Suprapubic skin (tissue), 4 donors: ENCODE data around the gene CRY2. TPM values are rescaled to one million over a fixed set of nuclear protein-coding genes. Genes with fewer than 3 reads are reported as not detected.

Experiments
- DNase-seq, 2 donors: peaks; one replicate each; pipeline ENCODE4 v3.0.0-alpha.2; 2019; ENCODE audit warnings: low spot score in 2 of 2
- H3K27ac ChIP-seq: fragments of 200-600 bp; sonication (generic); one replicate; pipeline ENCODE4 v1.5.1; 2019
- H3K27me3 ChIP-seq: fragments of 200-600 bp; sonication (generic); one replicate; pipeline ENCODE4 v1.5.1; 2019
- H3K36me3 ChIP-seq: fragments of 200-600 bp; sonication (generic); one replicate; pipeline ENCODE4 v1.5.1; 2019
- H3K4me1 ChIP-seq: fragments of 200-600 bp; sonication (generic); one replicate; pipeline ENCODE4 v1.5.1; 2019
- H3K4me3 ChIP-seq: fragments of 200-600 bp; sonication (generic); one replicate; pipeline ENCODE4 v1.5.1; 2019; ENCODE audit warnings: mild to moderate bottlenecking
- H3K9me3 ChIP-seq: fragments of 200-600 bp; sonication (generic); one replicate; pipeline ENCODE4 v1.5.1; 2019
- EP300 ChIP-seq: sonication (generic); formaldehyde crosslinking; IDR thresholded peaks from one replicate; pipeline ENCODE4 v1.6.1; 2017; ENCODE audit warnings: antibody characterized with exemption
- POLR2A ChIP-seq, 2 donors: fragments of 450-650 bp; IDR thresholded peaks; one replicate each; pipeline ENCODE4 v1.6.1; 2017; ENCODE audit warnings: antibody characterized with exemption in 2 of 2, mild to moderate bottlenecking in 2 of 2, moderate library complexity in 2 of 2
- POLR2AphosphoS5 ChIP-seq, 3 donors: sonication (generic); formaldehyde crosslinking; IDR thresholded peaks; one replicate each; pipeline ENCODE4 v1.6.1; 2017; ENCODE audit warnings: antibody characterized with exemption in 3 of 3
- WGBS: methylation state at CpG from one replicate; pipeline ENCODE4 v1.1.5; 2018; 5-methylcytosine and 5-hydroxymethylcytosine counted together
- total RNA-seq, 4 donors: library from RNA; depleted of rRNA; stranded (reverse); fragments of >200 nt; gene quantifications; one replicate each; pipeline ENCODE4 v1.1.0, GENCODE V29; 2016
- TF ChIP-seq, protein P1 (sequence below), 2 donors: fragments of 200-600 bp in 1 of 2; fragments of 450-650 bp in 1 of 2; sonication (generic) in 1 of 2; IDR thresholded peaks; one replicate each; pipeline ENCODE4 v1.5.1; 2016 to 2019; ENCODE audit warnings: antibody characterized with exemption in 2 of 2, mild to moderate bottlenecking in 1 of 2, moderate library complexity in 1 of 2

Gene CRY2
- total RNA-seq, 4 donors from 2014 or later = 86.1 to 141 (median 93.4) TPM

DNA sequence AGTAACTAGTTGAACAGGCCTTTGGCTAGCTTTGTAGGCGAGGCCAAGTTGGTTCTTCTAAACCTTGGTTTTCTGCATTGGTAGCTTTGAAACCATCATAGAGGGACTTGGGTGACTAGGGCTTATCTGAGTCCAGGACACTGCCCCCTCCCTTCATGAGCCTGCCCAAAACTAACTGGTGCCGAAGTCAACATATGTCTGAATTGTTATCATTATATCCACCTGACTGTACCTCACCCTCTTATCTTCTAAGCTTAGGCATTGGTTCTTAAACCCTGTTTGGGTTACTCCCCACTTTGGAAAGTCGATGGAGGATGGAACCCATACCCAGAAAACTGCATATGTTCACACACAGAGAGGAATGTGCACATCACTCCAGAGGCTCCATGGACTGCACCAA is 30.6 kb downstream of the CRY2 start:
- Histone ChIP-seq H3K27me3 (no peaks in the 10 kb centered on the region), H3K27ac (no peak overlapping the region), H3K36me3 (peaks cover 91% of the 10 kb centered on the region), H3K4me3 (no peak overlapping the region), H3K4me1 (no peaks in the 10 kb centered on the region), H3K9me3 (no peaks in the 10 kb centered on the region)
- TF ChIP-seq POLR2A (IDR thresholded peaks at IDR 0.05) = no peak
- TF ChIP-seq, protein P1, sequence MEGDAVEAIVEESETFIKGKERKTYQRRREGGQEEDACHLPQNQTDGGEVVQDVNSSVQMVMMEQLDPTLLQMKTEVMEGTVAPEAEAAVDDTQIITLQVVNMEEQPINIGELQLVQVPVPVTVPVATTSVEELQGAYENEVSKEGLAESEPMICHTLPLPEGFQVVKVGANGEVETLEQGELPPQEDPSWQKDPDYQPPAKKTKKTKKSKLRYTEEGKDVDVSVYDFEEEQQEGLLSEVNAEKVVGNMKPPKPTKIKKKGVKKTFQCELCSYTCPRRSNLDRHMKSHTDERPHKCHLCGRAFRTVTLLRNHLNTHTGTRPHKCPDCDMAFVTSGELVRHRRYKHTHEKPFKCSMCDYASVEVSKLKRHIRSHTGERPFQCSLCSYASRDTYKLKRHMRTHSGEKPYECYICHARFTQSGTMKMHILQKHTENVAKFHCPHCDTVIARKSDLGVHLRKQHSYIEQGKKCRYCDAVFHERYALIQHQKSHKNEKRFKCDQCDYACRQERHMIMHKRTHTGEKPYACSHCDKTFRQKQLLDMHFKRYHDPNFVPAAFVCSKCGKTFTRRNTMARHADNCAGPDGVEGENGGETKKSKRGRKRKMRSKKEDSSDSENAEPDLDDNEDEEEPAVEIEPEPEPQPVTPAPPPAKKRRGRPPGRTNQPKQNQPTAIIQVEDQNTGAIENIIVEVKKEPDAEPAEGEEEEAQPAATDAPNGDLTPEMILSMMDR (IDR thresholded peaks at IDR 0.05) = no peak
- no peak for TF ChIP-seq EP300
- no peak for TF ChIP-seq POLR2AphosphoS5 (IDR thresholded peaks at IDR 0.05)
- no peak for DNase-seq
- WGBS = 88% methylated on average over 3 of the region's 3 CpGs

GRCh38 chr11:45879803-45880686 is 32.8 kb downstream of the CRY2 start:
- 79% methylated on average over 7 of the region's 7 CpGs for WGBS
- TF ChIP-seq, protein P1 (IDR thresholded peaks at IDR 0.05) = no peak
- TF ChIP-seq POLR2A (IDR thresholded peaks at IDR 0.05) (no peak), EP300 (no peak), POLR2AphosphoS5 (IDR thresholded peaks at IDR 0.05) (no peak)
- peaks cover 69% of the 10 kb centered on the region for H3K36me3 ChIP-seq
- no peak overlapping the region for H3K4me3 ChIP-seq
- no peaks in the 10 kb centered on the region for H3K27me3 ChIP-seq
- peaks cover under 1% of the 10 kb centered on the region for H3K4me1 ChIP-seq
- H3K27ac ChIP-seq = no peak overlapping the region
- H3K9me3 ChIP-seq = no peaks in the 10 kb centered on the region
- DNase-seq = no peak

DNA sequence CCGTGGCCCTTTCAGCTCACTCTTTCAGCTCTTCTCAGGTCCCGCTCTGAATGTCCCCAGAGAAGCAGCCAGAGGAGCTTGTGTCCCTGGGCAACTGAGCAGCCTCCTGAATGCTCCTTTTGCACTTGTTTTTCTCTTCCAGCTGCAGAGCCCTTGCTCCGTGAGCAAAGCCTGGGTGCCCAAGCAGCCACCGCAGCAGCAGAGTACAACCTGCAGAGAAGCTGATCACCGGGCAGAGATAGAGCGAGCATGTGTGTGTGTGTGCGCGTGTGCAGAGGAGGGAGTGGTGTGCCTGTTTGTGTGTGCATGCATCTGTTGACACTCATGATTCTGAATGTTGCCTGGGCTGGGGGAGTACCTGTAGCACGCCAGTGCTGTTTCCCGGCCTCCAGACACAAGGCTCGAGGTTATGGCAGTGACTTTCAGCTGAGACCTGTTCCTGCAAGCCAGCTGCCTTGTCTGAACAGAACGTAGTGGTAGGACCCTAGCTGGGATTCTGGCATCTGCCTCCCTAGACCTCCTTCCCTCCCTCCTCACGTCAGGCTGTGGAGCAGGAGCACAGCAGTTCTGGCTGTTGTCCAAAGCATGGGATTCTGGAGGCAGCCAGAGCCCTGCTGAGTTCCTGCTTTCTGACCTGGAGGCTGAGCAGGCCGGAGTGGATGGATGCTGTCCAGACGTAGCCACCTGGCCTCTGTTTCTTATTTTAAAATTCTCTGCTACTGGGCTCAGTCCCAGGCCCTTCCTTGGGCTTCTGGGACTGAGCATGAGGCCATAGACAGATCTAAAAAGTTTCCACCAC is 33.7 kb downstream of the CRY2 start:
- H3K27ac ChIP-seq = no peak overlapping the region
- peaks cover 7% of the 10 kb centered on the region for H3K4me1 ChIP-seq
- H3K36me3 ChIP-seq = peaks cover 60% of the 10 kb centered on the region
- no peak for DNase-seq
- no peaks in the 10 kb centered on the region for H3K27me3 ChIP-seq
- TF ChIP-seq EP300 (no peak), POLR2AphosphoS5 (IDR thresholded peaks at IDR 0.05) (no peak), POLR2A (IDR thresholded peaks at IDR 0.05) (no peak)
- TF ChIP-seq, protein P1 (IDR thresholded peaks at IDR 0.05) = no peak
- 87% methylated on average over 15 of the region's 15 CpGs for WGBS
- no peaks in the 10 kb centered on the region for H3K9me3 ChIP-seq
- H3K4me3 ChIP-seq = no peak overlapping the region

GRCh38 chr11:45881708-45882368 is 34.6 kb downstream of the CRY2 start:
- Histone ChIP-seq H3K4me3 (no peak overlapping the region), H3K27me3 (no peaks in the 10 kb centered on the region), H3K27ac (no peak overlapping the region), H3K36me3 (peaks cover 52% of the 10 kb centered on the region), H3K9me3 (no peaks in the 10 kb centered on the region), H3K4me1 (peaks cover 11% of the 10 kb centered on the region)
- no peak for TF ChIP-seq EP300
- no peak for TF ChIP-seq POLR2A (IDR thresholded peaks at IDR 0.05)
- TF ChIP-seq POLR2AphosphoS5 (IDR thresholded peaks at IDR 0.05) = no peak
- 81% methylated on average over 6 of the region's 6 CpGs for WGBS
- DNase-seq = no peak

GRCh38 chr11:45884596-45885185 is 37.4 kb downstream of the CRY2 start:
- H3K36me3 ChIP-seq = peaks cover 30% of the 10 kb centered on the region
- no peaks in the 10 kb centered on the region for H3K9me3 ChIP-seq
- peaks cover 11% of the 10 kb centered on the region for H3K4me1 ChIP-seq
- WGBS = 80% methylated on average over 10 of the region's 10 CpGs
- H3K27me3 ChIP-seq = no peaks in the 10 kb centered on the region
- DNase-seq = no peak
- no peak overlapping the region for H3K27ac ChIP-seq
- no peak overlapping the region for H3K4me3 ChIP-seq
- TF ChIP-seq POLR2A (IDR thresholded peaks at IDR 0.05) (no peak), EP300 (no peak), POLR2AphosphoS5 (IDR thresholded peaks at IDR 0.05) (no peak)
- TF ChIP-seq, protein P1 (IDR thresholded peaks at IDR 0.05) = no peak
